ENCODE measurements around the gene RHBDD1. TPM values are rescaled to one million over a fixed set of nuclear protein-coding genes. Genes with fewer than 3 reads are reported as not detected.

The RHBDD1 gene
- total RNA-seq, 2 donors from 2014 or later = 7.9 to 9.9 TPM

- ATAC-seq (peak; percentile 81), DNase-seq (peak; percentile 89 to 92 (median 90))
- Histone ChIP-seq H3K4me3 (peak overlapping the region in 1 of 2 donors; percentile 17), H3K36me3 (replicated peaks in 1 of 2; ENCODE audit: insufficient read depth in 1 of 2, low read depth in 2 of 2) (no peaks in the 10 kb centered on the region), H3K9me3 (no peaks in the 10 kb centered on the region), H3K27me3 (no peaks in the 10 kb centered on the region), H3K4me1 (peaks cover 46% of the 10 kb centered on the region), H3K27ac (peak overlapping the region; percentile 82 to 94 (median 88))
- TF ChIP-seq CTCF (IDR thresholded peaks at IDR 0.05) (peak in 2 of 7 experiments; percentile 5 to 12), POLR2A (IDR thresholded peaks at IDR 0.05) (peak; percentile 45 to 78 (median 73))
- intact Hi-C loops (cut with DNase I) = loop anchor here (10.0 kb wide), 2 partner anchors 576 to 1126 kb away; no protein-coding TSS in a partner anchor
- 2% methylated on average over 33 of the region's 33 CpGs for WGBS, 2 donors
Measured at GRCh38 chr2:226800941-226801784, 34.7 kb upstream of the RHBDD1 start.

- DNase-seq = peak in 2 of 4 donors; percentile 17 to 50
- TF ChIP-seq CTCF (IDR thresholded peaks at IDR 0.05) (peak; percentile 59 to 87 (median 77)), POLR2A (IDR thresholded peaks at IDR 0.05) (no peak)
- H3K36me3 ChIP-seq (replicated peaks in 1 of 2; ENCODE audit: insufficient read depth in 1 of 2, low read depth in 2 of 2) = no peaks in the 10 kb centered on the region
- H3K4me1 ChIP-seq = peaks cover 32% of the 10 kb centered on the region
- no peak for ATAC-seq
- H3K27me3 ChIP-seq = no peaks in the 10 kb centered on the region
- intact Hi-C loops (cut with DNase I) = loop anchor here (10.0 kb wide), 2 partner anchors 578 to 1128 kb away; no protein-coding TSS in a partner anchor
- H3K9me3 ChIP-seq = no peaks in the 10 kb centered on the region
- no peak overlapping the region for H3K27ac ChIP-seq
- WGBS, 2 donors = 0 to 1% methylated on average over 4 of the region's 4 CpGs
- no peak overlapping the region for H3K4me3 ChIP-seq
Measured at GRCh38 chr2:226802573-226802972, 33.3 kb upstream of the RHBDD1 start.

GRCh38 chr2:226803410-226803809 lies 32.4 kb upstream of the RHBDD1 start:
- Histone ChIP-seq H3K4me1 (peaks cover 24% of the 10 kb centered on the region), H3K27ac (no peak overlapping the region), H3K9me3 (no peaks in the 10 kb centered on the region), H3K4me3 (no peak overlapping the region), H3K36me3 (replicated peaks in 1 of 2; ENCODE audit: insufficient read depth in 1 of 2, low read depth in 2 of 2) (no peaks in the 10 kb centered on the region), H3K27me3 (no peaks in the 10 kb centered on the region)
- DNase-seq (no peak), ATAC-seq (no peak)
- intact Hi-C loops (cut with DNase I) = loop anchor here (10.0 kb wide), 2 partner anchors 579 to 1129 kb away; no protein-coding TSS in a partner anchor
- no peak for TF ChIP-seq CTCF (IDR thresholded peaks at IDR 0.05)
- 43 to 44% methylated on average over 1 of the region's 1 CpG for WGBS, 2 donors

- H3K27me3 ChIP-seq = no peaks in the 10 kb centered on the region
- H3K4me3 ChIP-seq = no peak overlapping the region
- DNase-seq (no peak), ATAC-seq (no peak)
- no peaks in the 10 kb centered on the region for H3K4me1 ChIP-seq
- no peak overlapping the region for H3K27ac ChIP-seq
- no peaks in the 10 kb centered on the region for H3K9me3 ChIP-seq
- H3K36me3 ChIP-seq (replicated peaks in 1 of 2; ENCODE audit: insufficient read depth in 1 of 2, low read depth in 2 of 2) = no peaks in the 10 kb centered on the region
- WGBS, 2 donors = 92 to 100% methylated on average over 1 of the region's 1 CpG
- intact Hi-C loops (cut with DNase I) = loop anchor here (10.0 kb wide), 1 partner anchor 928 kb away; no protein-coding TSS in a partner anchor
- no peak for TF ChIP-seq POLR2A (IDR thresholded peaks at IDR 0.05)
- TF ChIP-seq CTCF (IDR thresholded peaks at IDR 0.05) = peak in 3 of 7 experiments; percentile 8 to 24 (median 15)
Measured at GRCh38 chr2:226813148-226813701, 22.6 kb upstream of the RHBDD1 start.
